GM18511 (cell line): ENCODE results near the gene OGFOD3.
"Not testable (repeated sequence)": the region's sequence is repeated elsewhere in the genome, so short reads cannot be mapped to it uniquely, and the experiment has no call there.

Experiments
- ATAC-seq: cut with Tn5 transposase; IDR thresholded peaks from one replicate; pipeline ENCODE4 v1.9.1; 2021; ENCODE audit warnings: mild to moderate bottlenecking, moderate library complexity; ENCODE audit not compliant: unreplicated experiment

OGFOD3 gene

DNA sequence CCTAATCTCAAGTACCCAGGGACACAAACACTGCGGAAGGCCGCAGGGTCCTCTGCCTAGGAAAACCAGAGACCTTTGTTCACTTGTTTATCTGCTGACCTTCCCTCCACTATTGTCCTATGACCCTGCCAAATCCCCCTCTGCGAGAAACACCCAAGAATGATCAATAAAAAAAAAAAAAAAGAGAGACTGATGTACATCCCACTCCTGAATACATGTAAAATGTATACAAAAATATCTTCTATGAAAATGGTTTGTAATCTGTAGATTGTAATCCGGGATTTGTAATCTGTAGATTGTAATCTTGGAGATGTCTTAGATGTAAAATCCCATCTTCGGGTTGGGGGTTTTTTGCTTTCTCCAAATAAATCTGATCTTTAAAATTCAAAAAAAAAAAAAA lies 41.1 kb downstream of the OGFOD3 start:
- not testable (repeated sequence) for ATAC-seq

DNA sequence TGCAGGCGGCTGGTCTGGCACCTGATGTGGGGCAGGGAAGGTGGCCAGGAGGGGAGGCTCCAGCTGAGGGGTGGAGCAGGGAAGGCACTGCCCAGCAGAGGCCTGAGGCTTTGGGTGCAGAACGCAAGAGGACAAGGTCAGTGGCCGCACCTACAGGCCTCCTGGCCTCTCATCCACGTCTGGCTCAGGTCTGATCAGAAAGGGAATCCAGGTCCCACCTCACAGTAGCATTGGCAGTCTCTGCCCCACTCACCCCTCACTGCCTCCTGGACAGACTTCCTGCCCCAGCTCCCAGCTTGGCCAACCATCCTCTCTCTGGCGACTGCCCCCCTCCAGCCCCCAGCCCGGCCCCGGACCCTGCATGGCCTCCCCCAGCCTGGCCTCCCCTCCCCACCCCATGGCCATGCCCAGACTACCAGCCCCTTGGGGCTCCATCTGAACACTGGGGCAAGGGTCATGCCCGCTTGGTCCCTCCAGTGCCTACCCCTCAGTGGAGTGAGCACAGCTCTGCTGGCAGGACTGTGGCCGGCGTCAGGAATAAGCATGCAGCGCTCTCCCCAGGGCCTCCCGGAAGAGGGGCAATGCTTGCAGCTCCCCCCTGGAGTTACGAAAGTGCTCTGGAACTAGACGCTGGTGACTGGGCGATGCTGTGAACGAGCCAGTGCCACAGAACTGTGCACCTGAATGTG lies 42.2 kb downstream of the OGFOD3 start:
- no peak for ATAC-seq

DNA sequence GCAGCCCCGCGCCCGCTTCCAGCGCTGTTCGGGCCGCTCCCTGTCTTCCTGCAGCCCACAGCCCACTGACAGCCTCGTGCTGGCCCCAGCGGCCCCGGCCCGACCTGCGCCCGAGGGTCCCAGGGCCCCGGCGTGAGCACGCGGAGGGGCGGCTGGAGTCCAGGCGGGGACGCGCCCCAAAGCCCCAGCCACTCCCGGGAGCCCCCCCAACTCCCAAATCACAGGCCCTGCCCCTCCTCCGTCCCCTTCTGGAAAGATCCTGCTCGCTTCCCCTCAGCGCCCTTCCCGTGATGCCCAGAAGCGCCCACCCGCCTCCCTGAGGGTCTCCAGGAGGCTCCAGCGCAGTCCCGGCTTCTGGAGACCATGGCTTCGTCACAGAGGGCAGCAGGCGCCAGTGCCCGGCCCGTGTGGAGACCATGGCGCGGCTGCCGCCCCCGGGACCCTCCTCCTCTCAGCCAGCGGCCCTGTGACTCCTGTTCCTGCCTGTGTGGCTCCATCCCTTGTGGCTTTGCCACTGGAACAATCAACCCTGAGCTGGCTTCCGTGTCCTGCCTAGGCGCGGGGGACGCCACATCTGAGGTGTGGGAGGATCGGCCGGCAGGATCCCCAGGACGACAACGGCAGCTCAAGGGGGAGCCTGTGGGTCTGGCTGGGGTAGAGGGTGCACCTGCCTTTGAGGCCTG lies 42.9 kb downstream of the OGFOD3 start:
- no peak for ATAC-seq

DNA sequence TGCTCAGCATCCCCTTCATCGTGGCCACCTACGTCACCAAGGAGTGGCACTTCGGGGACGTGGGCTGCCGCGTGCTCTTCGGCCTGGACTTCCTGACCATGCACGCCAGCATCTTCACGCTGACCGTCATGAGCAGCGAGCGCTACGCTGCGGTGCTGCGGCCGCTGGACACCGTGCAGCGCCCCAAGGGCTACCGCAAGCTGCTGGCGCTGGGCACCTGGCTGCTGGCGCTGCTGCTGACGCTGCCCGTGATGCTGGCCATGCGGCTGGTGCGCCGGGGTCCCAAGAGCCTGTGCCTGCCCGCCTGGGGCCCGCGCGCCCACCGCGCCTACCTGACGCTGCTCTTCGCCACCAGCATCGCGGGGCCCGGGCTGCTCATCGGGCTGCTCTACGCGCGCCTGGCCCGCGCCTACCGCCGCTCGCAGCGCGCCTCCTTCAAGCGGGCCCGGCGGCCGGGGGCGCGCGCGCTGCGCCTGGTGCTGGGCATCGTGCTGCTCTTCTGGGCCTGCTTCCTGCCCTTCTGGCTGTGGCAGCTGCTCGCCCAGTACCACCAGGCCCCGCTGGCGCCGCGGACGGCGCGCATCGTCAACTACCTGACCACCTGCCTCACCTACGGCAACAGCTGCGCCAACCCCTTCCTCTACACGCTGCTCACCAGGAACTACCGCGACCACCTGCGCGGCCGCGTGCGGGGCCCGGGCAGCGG lies 43.6 kb downstream of the OGFOD3 start:
- no peak for ATAC-seq

DNA sequence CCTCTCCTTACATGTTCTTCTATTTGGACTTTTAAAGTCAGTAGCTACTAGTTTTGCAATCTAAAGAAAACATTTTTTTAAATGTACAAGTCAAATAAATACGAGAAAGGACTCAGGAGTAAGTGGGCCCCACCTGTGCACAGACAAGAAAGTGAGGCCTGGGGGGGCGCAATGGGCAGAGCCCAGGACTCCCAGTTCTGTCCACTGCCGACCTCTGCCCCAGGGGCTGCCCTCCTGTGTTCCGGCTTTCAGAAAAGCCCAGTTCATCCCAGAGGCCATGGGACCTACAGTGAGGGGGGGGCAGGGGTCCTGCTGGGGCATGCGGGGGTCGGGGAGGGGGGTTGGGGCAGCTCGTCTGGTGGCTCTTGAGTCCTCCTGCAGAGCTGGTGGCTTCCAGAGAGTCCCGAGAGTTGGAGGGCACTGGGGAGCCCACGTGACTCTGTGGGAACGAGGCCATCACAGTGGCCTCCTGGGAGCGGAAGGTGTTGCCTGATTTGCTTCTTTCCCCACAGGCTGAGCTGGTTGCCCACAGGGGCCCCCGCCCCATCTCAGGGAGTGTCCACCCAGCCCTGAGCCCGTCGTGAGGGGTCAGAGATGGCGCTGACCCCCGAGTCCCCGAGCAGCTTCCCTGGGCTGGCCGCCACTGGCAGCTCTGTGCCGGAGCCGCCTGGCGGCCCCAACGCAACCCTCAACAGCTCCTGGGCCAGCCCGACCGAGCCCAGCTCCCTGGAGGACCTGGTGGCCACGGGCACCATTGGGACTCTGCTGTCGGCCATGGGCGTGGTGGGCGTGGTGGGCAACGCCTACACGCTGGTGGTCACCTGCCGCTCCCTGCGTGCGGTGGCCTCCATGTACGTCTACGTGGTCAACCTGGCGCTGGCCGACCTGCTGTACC lies 44.4 kb downstream of the OGFOD3 start:
- no peak for ATAC-seq

DNA sequence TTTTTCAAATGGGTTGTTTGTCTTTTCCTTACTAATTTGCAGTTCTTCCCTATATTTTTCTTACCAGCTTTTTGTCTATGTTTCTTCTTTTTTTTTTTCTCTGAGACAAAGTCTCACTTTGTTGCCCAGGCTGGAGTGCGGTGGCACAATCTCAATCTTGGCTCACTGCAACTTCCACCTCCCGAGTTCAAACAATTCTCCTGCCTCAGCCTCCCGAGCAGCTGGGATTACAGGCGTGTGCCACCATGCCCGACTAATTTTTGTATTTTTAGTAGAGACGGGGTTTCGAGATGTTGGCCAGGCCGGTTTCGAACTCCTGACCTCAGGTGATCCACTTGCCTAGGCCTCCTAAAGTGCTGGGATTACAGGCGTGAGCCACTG lies 45.3 kb downstream of the OGFOD3 start:
- not testable (repeated sequence) for ATAC-seq

DNA sequence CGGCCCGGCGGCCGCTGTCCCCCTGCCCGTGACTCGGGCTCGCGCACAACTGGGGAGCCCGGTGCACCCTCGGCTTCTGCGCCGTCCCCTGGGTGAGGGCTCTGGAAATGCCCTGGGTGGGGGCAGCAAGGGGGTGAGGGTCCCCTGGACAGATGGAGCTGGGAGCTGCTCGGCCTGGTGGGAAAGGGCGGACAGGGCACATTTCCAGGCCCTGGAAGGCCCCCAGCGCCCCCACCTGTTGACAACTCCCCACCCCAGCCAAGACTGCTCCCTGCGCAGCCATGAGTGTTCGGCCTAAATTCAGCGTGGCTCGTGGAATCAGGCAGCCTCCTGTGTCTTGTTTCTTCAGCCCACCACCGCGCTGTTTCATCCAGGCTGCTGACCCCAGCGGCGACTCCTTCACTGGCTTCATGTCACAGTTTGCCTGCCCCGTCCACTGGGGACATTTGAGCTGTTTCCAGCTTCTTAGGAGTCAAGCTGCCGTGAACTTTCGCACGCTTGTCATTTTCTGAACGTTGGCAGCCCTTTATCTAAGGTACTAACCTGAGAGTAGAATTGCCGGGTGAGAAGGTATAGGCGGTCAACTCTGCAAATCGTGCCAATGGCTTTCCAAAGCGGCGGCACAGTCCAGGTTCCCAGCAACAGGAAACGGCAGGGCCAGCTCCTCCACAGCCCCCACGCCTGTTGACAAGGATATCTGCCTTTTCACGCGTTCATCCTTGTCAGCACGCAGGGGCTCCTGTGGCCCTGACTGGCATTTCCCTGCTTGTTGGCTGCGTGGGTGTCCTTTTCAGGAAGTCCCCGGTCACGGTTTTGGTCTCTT lies 45.9 kb downstream of the OGFOD3 start:
- no peak for ATAC-seq

DNA sequence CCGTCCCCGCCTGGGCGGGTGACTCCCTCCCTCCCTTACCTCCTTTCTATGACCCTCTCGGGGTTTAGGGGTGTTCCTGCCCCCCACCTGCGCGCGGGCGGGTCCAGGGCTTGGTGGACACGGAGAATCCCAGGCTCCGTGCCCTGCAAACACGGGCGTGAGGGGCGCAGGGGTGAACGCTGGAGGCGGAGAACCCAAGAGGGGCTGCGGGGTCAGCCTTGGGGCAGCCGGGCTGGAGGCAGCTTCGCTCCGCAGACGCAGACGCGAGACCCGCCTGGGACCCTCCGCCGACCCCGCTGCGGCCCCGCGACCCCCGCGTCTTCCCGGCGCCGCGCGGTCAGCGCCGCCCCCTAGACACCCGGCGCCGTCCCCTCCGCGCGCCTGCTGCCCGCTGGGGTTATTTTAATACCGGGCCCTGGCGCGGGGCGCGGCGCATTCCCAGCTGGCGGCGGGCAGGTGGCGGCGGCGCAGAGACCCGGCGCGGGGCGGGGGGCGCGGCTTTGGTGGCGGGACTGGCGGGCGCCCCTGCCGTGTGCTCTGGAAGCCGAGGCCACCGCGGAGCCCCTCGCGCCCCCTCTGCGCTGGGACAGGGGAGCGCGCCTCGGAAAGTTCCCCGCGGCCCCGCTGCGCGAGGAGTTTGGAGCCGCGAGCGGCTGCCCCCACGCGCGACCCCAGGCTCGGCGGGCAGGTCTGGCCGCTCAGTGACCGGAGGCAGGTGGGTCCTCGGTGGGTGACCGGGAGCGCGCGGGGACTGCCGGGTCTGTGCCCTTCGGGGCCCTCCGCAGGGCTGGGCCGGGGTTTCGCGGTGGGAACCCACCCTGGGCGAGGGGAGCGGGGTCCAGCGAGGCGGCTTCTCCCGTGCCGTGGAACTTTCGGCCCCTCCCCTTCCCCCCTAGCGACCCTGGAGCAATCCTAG lies 46.8 kb downstream of the OGFOD3 start, which contains the start of gene UTS2R:
TSS of gene UTS2R (plus strand) at position 433 of the 916 bp plus-strand sequence. CDS start 2,560 bp downstream, outside the sequence.
- ATAC-seq = no peak

DNA sequence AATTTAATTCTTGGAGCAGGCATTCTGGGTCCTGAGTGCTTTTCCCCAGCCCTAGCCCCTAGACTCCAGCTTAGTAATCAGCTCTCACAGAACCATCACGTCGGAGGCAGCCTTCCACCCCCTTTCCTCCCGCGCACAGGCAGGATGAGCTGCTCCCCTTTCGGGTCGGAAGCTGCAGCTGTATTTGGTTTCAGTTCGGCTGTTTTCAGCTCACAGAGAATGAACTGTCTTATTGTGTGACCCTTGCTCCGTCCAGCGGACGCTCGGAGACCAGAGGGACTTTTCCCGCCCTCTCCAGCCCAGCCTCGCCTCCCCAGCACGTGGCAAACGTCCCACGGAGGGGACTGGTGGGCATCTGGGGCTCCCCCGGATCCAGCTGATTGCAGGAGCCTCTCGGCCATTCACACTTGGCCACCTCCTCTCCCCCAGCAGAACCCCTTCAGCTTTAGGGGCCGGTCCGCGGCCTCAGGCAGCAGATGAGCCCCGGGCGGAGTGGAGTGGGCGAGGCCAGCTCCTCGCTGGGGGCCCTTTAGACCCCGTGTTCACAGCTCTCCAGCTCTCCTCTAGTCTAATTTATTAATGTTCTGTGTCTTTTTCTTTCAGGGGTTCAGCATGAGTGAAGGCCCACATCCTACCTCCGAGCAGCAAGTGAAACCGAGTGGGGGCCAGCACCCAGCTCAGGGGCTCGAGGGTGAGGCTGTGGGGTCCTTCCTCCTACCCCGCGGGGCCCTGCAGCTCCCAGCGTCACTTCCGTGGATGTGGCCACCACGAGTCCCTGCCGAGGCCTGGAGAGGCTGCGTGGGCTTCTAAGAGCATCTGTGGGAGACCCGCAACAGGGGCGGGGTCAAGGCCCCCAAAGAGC lies 47.7 kb downstream of the OGFOD3 start:
- ATAC-seq = no peak

DNA sequence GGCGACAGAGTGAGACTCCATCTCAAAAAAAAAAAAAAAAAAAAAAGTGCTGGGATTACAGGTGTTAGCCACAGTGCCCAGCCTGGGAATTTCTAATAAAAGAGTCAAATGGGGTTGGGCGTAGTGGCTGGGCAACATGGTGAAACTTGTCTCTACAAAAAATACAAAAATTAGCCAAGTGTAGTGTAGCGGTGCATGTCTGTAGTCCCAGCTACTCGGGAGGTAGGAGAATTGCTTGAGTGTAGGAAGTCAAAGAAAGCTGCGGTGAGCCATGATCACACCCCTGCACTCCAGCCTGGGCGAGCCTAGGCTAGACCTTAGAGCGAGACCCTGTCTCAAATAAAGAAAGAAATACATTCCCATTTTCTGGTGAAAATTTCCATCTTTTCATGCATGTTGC lies 49.2 kb downstream of the OGFOD3 start:
- ATAC-seq = no peak

DNA sequence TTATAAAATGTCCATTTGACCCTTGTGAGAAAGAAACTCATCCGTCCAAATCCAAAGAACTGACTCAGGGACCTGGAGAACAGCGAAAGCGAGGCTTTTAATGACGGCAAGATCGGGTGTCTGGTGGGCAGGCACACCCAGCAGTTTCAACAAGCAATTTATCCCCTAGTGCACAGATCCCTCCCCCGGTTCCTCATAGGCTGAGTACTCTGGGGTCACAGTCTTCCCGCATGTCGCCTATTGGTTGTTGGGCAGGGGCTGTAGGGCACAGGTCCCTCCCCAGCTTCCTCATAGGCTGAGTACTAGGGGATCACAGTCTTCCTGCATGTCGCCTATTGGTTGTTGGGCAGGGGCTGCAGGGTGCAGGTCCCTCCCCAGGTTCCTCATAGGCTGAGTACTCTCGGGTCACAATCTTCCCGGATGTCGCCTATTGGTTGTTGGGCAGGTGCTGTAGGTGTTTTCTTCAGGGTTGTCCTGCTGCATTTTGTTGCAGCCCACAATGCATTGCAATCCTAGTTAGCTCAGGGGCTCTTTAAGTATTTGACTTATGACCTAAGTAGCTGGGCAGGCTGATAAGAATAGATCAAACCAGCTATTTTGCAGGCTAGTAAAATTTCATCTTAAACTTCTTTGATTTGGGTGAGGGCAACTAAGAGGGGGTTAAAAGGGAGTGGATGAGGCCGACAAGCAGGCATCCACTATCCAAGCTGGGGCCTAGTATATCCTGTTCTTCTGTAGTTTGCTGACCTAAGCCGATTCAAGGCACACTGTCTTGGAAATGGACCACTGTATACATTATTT lies 50.5 kb downstream of the OGFOD3 start:
- no peak for ATAC-seq

DNA sequence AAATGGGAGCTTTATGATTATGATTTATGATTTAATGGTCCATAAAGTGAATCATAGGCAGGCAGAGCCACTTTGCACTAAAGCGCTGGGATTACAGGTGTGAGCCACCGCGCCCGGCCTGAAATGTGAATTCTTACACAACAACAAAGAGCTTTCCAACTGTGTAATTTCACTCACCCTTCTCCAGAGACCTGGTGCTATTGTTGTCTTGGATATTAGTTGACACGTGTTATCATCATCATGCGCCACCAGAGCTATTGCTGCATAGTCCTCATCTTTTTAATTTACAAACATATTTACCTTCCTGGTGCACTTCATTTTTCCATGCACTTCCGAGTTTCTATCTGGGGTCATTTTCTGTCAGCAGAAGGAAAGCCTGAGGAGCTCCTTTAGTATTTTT lies 51.6 kb downstream of the OGFOD3 start:
- no peak for ATAC-seq

DNA sequence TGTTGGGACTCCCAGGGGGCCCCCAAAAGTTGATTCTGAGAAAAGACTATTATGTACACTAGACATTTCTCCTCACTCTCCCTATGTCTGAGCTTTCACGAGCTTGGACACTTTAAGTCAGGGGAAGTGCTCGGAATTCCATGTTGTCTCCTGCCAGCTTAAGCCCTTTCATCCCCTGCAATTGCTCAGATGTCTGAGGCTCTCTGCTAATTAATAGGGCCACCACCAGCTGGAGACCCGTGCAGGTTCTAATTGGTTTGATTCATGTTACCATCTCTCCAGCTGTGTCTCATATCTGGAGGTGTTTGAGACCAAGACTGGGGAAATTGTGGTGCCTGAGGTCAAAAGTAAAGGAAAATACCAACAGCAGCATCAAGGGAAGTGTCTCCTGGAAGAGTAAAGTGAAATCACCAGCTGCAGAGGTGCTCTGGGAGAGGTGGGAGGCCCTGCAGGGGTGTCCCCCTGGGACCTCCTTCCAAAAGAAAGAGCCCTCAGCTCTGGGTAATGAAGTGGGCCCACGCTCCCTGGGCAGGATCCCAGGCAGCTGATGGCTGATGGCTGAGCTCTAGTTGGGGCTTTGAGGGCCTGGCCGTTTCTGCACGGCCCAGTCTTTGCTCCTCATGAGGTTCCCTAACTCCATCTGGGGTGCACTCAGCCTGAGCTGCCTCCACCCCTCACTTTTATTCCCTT lies 52.6 kb downstream of the OGFOD3 start:
- ATAC-seq = no peak

DNA sequence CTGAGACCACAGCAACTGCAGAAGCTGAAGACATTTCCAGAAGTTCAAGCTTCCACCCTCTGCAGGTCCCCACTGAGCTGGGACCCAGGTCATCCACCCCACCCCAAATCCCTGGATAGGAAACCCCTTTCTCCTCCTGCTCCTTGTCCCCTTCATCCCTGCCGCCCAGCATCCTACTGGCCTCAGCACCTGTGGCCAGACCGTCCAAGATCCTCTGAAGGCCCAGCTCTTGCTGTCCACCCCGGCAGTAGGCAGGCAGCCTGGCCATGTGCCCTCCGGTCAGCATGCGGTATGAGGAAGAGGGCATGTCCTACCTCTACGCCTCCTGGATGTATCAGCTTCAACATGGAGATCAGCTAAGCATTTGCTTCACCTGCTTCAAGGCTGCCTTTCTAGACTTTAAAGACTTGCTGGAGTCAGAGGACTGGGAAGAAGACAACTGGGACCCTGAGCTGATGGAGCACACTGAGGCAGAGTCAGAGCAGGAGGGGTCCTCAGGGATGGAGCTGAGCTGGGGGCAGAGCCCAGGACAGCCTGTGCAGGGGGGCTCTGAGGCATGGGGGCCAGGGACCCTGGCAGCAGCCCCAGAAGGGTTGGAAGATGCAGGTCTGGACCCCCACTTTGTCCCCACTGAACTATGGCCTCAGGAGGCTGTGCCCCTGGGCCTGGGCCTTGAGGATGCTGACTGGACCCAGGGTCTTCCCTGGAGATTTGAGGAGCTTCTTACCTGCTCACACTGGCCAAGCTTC lies 56.3 kb downstream of the OGFOD3 start:
- no peak for ATAC-seq

DNA sequence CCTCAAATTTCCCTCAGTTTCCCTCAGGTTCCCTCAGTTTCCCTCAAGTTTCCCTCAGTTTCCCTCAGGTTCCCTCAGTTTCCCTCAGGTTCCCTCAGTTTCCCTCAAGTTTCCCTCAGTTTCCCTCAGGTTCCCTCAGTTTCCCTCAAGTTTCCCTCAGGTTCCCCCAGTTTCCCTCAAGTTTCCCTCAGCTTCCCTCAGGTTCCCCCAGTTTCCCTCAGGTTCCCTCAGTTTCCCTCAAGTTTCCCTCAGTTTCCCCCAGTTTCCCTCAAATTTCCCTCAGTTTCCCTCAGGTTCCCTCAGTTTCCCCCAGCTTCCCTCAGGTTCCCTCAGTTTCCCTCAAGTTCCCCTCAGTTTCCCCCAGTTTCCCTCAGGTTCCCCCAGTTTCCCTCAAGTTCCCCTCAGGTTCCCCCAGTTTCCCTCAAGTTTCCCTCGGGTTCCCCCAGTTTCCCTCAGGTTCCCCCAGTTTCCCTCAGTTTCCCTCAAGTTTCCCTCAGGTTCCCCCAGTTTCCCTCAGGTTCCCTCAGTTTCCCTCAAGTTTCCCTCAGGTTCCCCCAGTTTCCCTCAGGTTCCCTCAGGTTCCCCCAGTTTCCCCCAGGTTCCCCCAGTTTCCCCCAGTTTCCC lies 58.8 kb downstream of the OGFOD3 start:
- ATAC-seq = not testable (repeated sequence)
